Activated CD8-positive, alpha-beta T cell treated with anti-CD3 and anti-CD28 coated beads, Interleukin-2, amount 10 ng/mL, durations not matched to agents 7 days and 5 days (primary cell): Measurements from ENCODE around the gene AMFR. TPM values are rescaled to one million over a fixed set of nuclear protein-coding genes. Genes with fewer than 3 reads are reported as not detected.

Source experiments
- ATAC-seq: fragments of 150-1000 bp; cut with Tn5 transposase; one replicate; pipeline ENCODE4 v1.10.0; 2021; ENCODE audit warnings: moderate library complexity
- CTCF ChIA-PET: fragments of 350-600 bp; sonication (Branson Sonifier 250); formaldehyde crosslinking; loops from one replicate; lab custom pipeline; 2021; ENCODE audit warnings: antibody characterized with exemption; lab: Charles Lee
- POLR2A ChIA-PET: fragments of 350-600 bp; sonication (Branson Sonifier 250); formaldehyde crosslinking; loops from one replicate; lab custom pipeline; 2021; ENCODE audit warnings: antibody characterized with exemption; lab: Charles Lee
- DNase-seq: peaks from one replicate; pipeline ENCODE4 v3.0.0-alpha.2; 2020
- H3K27ac Mint-ChIP-seq: one replicate; pipeline ENCODE4 v1.8.0; 2021; ENCODE audit warnings: mild to moderate bottlenecking, mixed read lengths
- H3K27me3 Mint-ChIP-seq: one replicate; pipeline ENCODE4 v1.8.0; 2021; ENCODE audit warnings: low read depth, mixed read lengths
- H3K36me3 Mint-ChIP-seq: one replicate; pipeline ENCODE4 v1.8.0; 2021; ENCODE audit warnings: low read depth, mixed read lengths
- H3K4me1 Mint-ChIP-seq: one replicate; pipeline ENCODE4 v1.8.0; 2021; ENCODE audit warnings: low read depth, mixed read lengths
- H3K4me3 Mint-ChIP-seq: one replicate; pipeline ENCODE4 v1.8.0; 2021; ENCODE audit warnings: mild to moderate bottlenecking, mixed read lengths
- H3K9me3 Mint-ChIP-seq: one replicate; pipeline ENCODE4 v1.8.0; 2022; ENCODE audit warnings: mixed read lengths; ENCODE audit not compliant: insufficient read depth
- total RNA-seq, 2 experiments: library from RNA; stranded (reverse); gene quantifications; one replicate each; pipeline ENCODE4 v1.2.3, GENCODE V29; 2021

The AMFR gene
- total RNA-seq, 2 experiments from 2014 or later: 39.0 to 47.5 TPM

DNA sequence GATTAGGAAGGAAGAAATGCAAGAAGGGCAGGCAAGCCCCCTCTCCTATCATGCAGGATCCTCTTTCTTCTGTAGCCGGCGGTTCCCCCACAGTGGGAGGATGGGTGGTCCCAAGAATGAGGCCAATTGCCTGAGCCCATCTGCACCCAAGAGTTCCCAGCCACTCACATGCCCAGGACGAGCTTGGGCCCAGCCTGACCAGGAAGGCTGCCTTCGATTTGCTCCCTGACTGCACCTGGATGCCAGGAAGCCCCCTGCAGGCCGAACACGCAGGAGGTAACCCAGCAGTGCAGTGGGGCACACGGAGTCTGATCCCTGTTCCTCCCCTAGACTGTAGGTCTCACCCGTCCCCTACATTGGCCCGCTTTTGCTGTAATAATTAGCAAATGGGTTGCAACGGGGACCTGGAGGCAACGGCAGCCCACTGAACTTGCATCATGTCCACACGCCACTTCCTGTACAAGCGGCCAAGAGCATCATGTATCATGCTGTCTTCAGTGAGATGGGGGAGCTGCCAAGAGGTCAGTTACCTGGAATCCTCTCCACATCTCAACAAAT lies 67.5 kb downstream of the AMFR start:
- CTCF ChIA-PET: interaction anchor here (0.8 to 1.0 kb wide), 2 partner anchors 32 to 155 kb away, joined by 3 read pairs; no protein-coding TSS in a partner anchor
- no peak for DNase-seq

DNA sequence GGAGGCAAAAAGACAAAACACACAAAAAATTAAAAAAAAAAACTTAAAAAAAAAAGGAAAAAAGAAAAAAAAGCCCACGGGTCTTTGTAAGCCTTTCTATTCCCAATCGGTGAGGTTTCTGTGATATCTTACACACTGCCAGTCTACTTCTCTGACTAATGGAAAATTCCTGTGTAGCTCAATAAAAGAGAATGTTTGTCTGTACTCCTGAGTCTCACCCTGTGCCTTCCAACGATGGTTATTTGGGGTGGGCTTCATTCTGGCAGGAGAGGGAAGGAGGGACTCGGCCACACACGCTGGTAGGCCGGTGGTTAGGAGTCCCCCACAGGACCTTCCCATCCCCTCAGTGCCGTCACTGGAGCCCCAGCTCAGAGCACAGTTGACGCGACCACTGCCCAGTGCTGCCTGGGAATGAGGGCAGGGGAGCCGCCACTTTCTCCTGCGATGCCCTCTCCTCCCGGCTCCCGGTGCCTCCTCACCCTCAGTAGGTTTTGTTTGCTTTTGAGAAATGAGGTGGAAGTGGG lies 68.0 kb downstream of the AMFR start:
- no peak for DNase-seq
- peak; percentile 13 for ATAC-seq

More for the DNA sequence above, 67.5 kb downstream of the AMFR start:
- H3K27ac Mint-ChIP-seq: peak overlapping the region; percentile 76
- peaks cover 46% of the 10 kb centered on the region for H3K4me1 Mint-ChIP-seq
- no peaks in the 10 kb centered on the region for H3K27me3 Mint-ChIP-seq
- H3K9me3 Mint-ChIP-seq: no peaks in the 10 kb centered on the region
- H3K36me3 Mint-ChIP-seq: peaks cover 9% of the 10 kb centered on the region
- POLR2A ChIA-PET: interaction anchor here (0.6 kb wide), 1 partner anchor 16 kb away, joined by 3 read pairs; no protein-coding TSS in a partner anchor
- ATAC-seq: no peak
- H3K4me3 Mint-ChIP-seq: peak overlapping the region; percentile 86

DNA sequence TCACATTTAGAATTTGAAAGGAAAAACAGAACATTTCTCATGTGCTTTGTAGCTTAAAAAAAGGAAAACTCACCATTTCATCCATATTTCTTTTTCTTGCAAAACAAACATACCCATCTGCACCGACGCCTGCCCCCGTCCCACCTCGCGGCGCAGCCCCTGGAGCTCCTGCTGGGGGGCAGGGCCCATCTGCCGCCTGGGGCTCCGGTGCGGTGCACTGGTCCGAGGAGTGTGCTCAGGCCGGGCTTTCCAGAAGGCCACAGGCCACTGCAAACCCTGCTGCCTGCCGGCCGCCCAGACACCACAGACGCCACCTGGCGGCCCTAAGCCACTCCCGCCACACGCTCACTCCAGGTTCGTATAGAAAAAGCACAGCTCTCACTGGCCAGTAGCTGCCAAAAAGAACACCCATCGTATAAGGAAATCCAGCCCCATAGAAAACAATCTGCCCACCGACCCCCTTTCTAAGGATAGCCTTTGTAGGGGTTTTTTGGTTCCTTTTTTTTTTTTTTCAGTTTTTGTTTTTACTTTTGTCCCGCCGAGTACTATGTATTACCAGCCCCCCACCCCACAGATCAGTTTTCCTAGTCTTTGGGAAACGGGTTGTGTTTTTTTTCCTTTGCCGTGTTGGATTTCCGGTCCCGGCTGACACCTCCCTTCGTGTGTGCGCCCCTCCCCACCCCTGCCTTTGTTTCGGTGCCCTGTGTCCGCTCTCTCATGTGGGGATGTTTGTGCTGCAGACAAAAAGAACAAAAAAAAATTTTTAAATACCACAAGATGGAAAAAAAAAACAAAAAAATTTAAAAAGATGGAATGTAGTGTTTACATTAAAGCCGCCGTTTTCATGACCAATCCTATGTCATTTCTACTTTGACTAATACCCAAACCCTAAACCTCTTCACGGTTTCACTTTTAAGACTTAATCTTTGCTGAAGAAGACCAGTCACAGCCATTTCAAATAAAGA lies 68.8 kb downstream of the AMFR start:
- Mint-ChIP-seq H3K4me3 (peak overlapping the region; percentile 86), H3K27ac (peak overlapping the region; percentile 86), H3K27me3 (no peaks in the 10 kb centered on the region), H3K9me3 (no peaks in the 10 kb centered on the region), H3K36me3 (peaks cover 3% of the 10 kb centered on the region), H3K4me1 (peaks cover 46% of the 10 kb centered on the region)
- POLR2A ChIA-PET: interaction anchor here (0.6 to 1.3 kb wide), 4 partner anchors 9 to 373 kb away, joined by 3 to 4 read pairs (median 3); partner anchors contain the start of genes NUDT21 and OGFOD1
- DNase-seq (peak; percentile 73), ATAC-seq (peak; percentile 87)
- CTCF ChIA-PET: interaction anchor here (0.6 to 1.7 kb wide), 19 partner anchors 8 to 412 kb away, joined by 3 to 9 read pairs (median 3); no protein-coding TSS in a partner anchor

More for the DNA sequence above, 68.0 kb downstream of the AMFR start:
- ChIA-PET POLR2A (interaction anchor here (0.6 to 1.3 kb wide), 2 partner anchors 15 to 94 kb away, joined by 3 to 4 read pairs; partner anchors contain the start of genes NUDT21 and OGFOD1), CTCF (interaction anchor here (0.8 to 1.7 kb wide), 5 partner anchors 14 to 122 kb away, joined by 3 to 9 read pairs (median 4); no protein-coding TSS in a partner anchor)
- Mint-ChIP-seq H3K27ac (peak overlapping the region; percentile 86), H3K4me1 (peaks cover 46% of the 10 kb centered on the region), H3K36me3 (peaks cover 4% of the 10 kb centered on the region), H3K27me3 (no peaks in the 10 kb centered on the region), H3K9me3 (no peaks in the 10 kb centered on the region), H3K4me3 (peak overlapping the region; percentile 86)

DNA sequence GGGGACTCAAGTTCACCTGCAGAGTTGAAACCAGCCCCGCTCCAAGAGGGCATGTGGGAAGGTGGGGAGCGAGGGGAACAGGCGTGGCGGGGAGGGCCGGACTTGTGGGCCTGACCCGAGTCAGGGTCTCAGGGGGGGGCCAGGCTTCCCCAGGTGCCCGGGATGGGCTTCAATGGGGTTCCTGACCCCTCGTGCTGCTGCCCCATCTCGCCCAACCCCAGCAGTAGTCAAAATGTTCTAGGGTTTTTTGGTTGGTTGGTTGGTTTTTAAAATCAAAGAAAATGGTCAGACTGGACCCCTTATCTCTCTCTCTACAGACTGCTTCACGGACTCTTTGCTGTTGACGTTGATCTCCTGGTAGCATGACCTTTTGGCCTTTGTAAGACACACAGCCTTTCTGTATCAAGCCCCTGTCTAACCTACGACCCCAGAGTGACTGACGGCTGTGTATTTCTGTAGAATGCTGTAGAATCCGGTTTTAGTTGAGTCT lies 69.5 kb downstream of the AMFR start:
- no peak for ATAC-seq

DNA sequence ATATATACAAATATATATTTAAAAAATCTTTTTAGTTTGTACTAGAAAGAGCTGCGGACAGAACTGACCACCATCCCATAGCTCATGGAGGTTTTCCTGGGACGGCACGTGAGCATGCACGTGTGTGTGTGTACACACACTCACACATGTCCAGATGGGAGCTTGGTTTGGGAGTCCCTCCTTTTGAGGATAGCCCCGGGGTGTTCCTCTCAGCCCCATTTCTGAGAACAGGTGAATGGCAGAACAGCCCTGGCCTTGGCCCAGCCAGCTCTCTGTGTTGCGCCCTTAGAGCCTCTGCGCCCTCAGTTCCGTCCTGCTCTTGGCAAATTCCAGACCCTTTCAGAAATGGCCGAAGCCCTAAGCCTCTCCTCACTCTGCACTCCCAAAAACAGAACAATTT lies 70.1 kb downstream of the AMFR start:
- DNase-seq (no peak), ATAC-seq (no peak)
- Mint-ChIP-seq H3K9me3 (no peaks in the 10 kb centered on the region), H3K27ac (no peak overlapping the region), H3K4me1 (peaks cover 46% of the 10 kb centered on the region), H3K27me3 (no peaks in the 10 kb centered on the region), H3K36me3 (peaks cover 3% of the 10 kb centered on the region), H3K4me3 (no peak overlapping the region)
- POLR2A ChIA-PET: no interaction called here
- CTCF ChIA-PET: interaction anchor here (1.0 to 1.7 kb wide), 3 partner anchors 9 to 411 kb away, joined by 4 to 6 read pairs (median 5); no protein-coding TSS in a partner anchor

More for the DNA sequence above, 69.5 kb downstream of the AMFR start:
- Mint-ChIP-seq H3K36me3 (peaks cover 3% of the 10 kb centered on the region), H3K4me1 (peaks cover 46% of the 10 kb centered on the region), H3K9me3 (no peaks in the 10 kb centered on the region), H3K27ac (no peak overlapping the region), H3K27me3 (no peaks in the 10 kb centered on the region), H3K4me3 (peak overlapping the region; percentile 42)
- ChIA-PET CTCF (interaction anchor here (0.6 to 1.7 kb wide), 15 partner anchors 9 to 411 kb away, joined by 3 to 9 read pairs (median 4); no protein-coding TSS in a partner anchor), POLR2A (interaction anchor here (0.8 kb wide), 1 partner anchor 373 kb away, joined by 3 read pairs; no protein-coding TSS in a partner anchor)
- no peak for DNase-seq

DNA sequence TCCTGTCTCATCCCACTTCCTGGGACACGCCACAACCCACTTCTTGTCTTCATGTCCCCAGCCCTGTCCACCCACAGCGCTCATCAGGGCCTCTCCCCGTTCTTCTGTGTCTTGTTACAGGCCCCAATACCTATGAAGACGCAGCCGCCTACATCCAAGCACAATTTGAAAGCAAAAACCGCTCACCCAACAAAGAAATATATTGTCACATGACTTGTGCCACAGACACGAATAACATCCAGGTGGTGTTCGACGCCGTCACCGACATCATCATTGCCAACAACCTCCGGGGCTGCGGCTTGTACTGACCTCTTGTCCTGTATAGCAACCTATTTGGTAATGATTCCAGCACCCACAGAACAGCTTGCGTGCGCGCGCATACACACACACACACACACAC lies 70.6 kb downstream of the AMFR start:
- Mint-ChIP-seq H3K9me3 (no peaks in the 10 kb centered on the region), H3K27me3 (no peaks in the 10 kb centered on the region), H3K4me3 (no peak overlapping the region), H3K4me1 (peaks cover 42% of the 10 kb centered on the region), H3K36me3 (peaks cover 2% of the 10 kb centered on the region), H3K27ac (no peak overlapping the region)
- CTCF ChIA-PET: interaction anchor here (1.7 kb wide), 1 partner anchor 410 kb away, joined by 4 read pairs; no protein-coding TSS in a partner anchor
- POLR2A ChIA-PET: no interaction called here
- DNase-seq (no peak), ATAC-seq (no peak)

DNA sequence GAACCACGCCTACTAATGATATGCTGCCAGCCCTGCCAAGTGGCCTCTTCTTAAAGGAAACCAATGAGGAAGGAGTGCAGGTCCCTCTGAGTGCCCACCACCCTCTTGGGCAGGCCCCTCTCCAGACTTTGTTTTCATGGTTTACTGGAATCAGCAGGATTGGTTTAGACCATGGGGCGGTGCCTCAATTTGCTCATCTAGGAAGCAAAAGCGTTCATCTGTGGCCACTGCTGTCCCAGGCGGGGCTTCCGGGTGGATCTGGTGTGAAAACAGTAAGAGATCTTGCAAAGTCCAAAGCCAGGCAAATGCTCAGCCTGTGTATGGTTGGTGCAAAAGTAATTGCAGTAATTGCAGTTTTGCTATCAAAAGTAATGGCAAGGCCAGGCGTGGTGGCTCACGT lies 71.3 kb downstream of the AMFR start:
- H3K4me1 Mint-ChIP-seq: peaks cover 35% of the 10 kb centered on the region
- no peak overlapping the region for H3K4me3 Mint-ChIP-seq
- H3K27ac Mint-ChIP-seq: no peak overlapping the region
- H3K9me3 Mint-ChIP-seq: no peaks in the 10 kb centered on the region
- POLR2A ChIA-PET: no interaction called here
- CTCF ChIA-PET: no interaction called here
- no peak for ATAC-seq
- no peaks in the 10 kb centered on the region for H3K27me3 Mint-ChIP-seq
- no peak for DNase-seq
- H3K36me3 Mint-ChIP-seq: no peaks in the 10 kb centered on the region

DNA sequence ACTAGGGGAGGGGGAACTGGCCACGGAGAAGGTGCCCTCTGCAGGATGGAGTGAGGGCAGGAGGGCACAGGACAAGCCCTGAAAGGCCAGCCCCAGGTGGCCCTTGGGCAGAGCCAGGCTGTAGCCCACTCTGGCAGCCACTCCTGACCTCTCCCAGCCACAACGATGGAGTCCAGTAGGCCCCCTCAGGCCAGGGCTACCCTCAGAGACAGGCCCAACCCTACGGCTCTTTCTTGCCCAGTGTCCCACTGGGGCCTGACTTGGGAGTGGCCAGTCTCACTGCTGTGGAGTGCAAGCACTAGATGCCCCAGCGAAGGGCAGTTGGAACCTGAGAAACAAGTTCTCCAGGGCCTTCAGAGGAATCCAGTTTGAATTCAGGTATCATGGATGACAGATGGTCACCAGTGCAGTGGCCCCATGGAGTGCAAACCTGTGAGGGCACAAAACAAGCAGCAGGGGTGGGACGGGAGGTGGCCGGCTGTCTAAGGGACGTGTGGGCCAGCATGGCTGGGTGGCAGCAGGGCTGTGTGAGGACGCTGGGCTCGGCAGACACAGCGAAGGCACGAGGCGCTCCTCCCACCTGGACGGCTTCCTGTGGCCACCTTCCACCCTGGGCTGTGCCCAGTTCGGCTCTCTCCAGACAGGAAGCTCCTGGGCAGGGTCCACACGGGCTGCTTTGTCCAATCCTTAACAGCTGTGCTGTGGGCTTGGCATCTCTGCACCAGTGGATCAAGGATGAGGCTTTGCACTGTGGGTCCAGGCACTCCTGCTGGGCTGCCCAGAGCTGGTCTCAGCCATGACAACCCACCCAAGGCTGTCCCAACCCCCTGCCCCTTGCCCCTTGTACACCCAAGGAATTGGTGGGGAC lies 72.1 kb downstream of the AMFR start:
- Mint-ChIP-seq H3K27ac (no peak overlapping the region), H3K9me3 (no peaks in the 10 kb centered on the region), H3K4me3 (no peak overlapping the region), H3K36me3 (no peaks in the 10 kb centered on the region), H3K27me3 (no peaks in the 10 kb centered on the region), H3K4me1 (peaks cover 29% of the 10 kb centered on the region)
- POLR2A ChIA-PET: no interaction called here
- CTCF ChIA-PET: no interaction called here
- DNase-seq (no peak), ATAC-seq (no peak)

DNA sequence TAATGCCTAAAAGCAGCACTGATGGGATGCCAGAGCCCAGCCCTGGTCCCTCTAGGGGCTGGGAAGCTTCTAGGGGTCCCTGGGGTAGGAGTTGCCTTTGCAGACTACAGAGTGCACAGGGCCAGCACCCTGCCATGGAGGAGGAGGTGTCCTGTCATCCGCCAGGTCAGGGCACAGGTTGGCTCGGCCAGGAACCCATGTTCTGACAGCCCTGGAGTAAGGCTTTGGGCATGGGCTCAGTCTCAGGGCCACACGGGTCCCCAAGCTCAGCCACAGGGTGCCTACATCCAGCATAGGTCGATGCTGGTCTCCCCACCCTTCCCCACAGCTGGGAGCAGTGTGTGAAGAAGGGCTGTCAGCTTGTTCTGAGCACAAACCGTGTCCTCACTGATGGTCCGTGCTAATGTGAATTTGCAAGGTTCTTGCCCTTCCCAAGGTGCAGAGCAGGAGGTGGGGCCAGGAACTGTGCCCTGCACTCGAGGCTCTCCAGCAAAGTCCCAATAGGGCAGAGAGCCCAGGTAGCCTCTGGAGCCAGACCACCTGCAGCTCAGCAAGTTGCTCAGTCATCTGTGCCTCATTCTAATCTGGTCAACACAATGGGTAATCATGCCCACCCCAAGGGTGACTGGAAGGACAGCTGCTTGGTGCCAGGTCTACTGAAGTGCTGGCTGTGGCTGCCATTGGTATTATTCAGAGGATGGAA lies 72.8 kb downstream of the AMFR start:
- ChIA-PET CTCF (no interaction called here), POLR2A (no interaction called here)
- Mint-ChIP-seq H3K27ac (no peak overlapping the region), H3K4me3 (no peak overlapping the region), H3K9me3 (no peaks in the 10 kb centered on the region), H3K4me1 (peaks cover 21% of the 10 kb centered on the region), H3K36me3 (no peaks in the 10 kb centered on the region), H3K27me3 (no peaks in the 10 kb centered on the region)
- no peak for DNase-seq
- ATAC-seq: no peak

DNA sequence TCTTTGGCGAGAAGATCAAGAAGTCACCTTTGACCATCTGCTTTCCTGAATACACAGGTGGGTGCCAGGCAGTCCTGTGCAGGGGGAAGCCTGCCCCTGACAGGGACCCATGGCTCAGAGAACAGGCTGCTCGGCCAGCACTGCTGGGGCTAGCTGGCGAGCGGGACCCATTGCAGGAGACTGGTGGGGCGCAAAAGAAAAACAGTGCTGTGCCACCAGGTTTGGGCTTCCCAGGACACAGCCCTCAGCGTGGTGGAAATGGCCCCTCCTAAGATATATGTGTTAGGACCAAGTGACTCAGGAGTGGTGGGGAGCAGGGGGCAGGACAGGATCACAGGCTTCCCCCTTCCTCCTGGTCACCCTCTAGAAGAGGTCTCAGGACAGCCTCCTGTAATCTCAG lies 73.9 kb downstream of the AMFR start:
- POLR2A ChIA-PET: no interaction called here
- DNase-seq (no peak), ATAC-seq (no peak)
- Mint-ChIP-seq H3K9me3 (no peaks in the 10 kb centered on the region), H3K27me3 (no peaks in the 10 kb centered on the region), H3K27ac (no peak overlapping the region), H3K36me3 (no peaks in the 10 kb centered on the region), H3K4me1 (peaks cover 11% of the 10 kb centered on the region), H3K4me3 (no peak overlapping the region)
- CTCF ChIA-PET: no interaction called here
